Cardiac muscle cell (in vitro differentiated cells and primary cell): Measurements from ENCODE around the gene TLK2. TPM values are rescaled to one million over a fixed set of nuclear protein-coding genes. Genes with fewer than 3 reads are reported as not detected.
A peak's percentile ranks its signal among the peaks of the same experiment; 100 is the strongest.

Source experiments
- DNase-seq, 2 donors: peaks; one replicate each; pipeline versions ENCODE4 v3.0.0 to v3.0.0-alpha.2; 2010 to 2017; ENCODE audit warnings: low read depth in 1 of 2, low spot score in 1 of 2
- H3K27ac ChIP-seq: fragments of 200-600 bp; sonication (generic); 2 replicates; pipeline ENCODE4 v1.5.1; 2016
- H3K27me3 ChIP-seq: fragments of 200-600 bp; sonication (generic); 2 replicates; pipeline ENCODE4 v1.6.0; 2016; ENCODE audit warnings: control low read depth
- H3K36me3 ChIP-seq: fragments of 200-600 bp; sonication (generic); 2 replicates; pipeline ENCODE4 v1.5.1; 2016; ENCODE audit warnings: control low read depth
- H3K4me1 ChIP-seq: fragments of 200-600 bp; sonication (generic); 2 replicates; pipeline ENCODE4 v1.8.1; 2017; ENCODE audit warnings: low read depth, mild to moderate bottlenecking, mixed run types
- H3K4me3 ChIP-seq: fragments of 200-600 bp; sonication (generic); 2 replicates; pipeline ENCODE4 v1.5.1; 2016; ENCODE audit warnings: mild to moderate bottlenecking
- H3K9me3 ChIP-seq: fragments of 200-600 bp; sonication (generic); 2 replicates; pipeline ENCODE4 v1.5.1; 2017; ENCODE audit warnings: low read depth, mild to moderate bottlenecking, control low read depth
- CTCF ChIP-seq: IDR thresholded peaks from 2 replicates; pipeline ENCODE4 v1.5.1; 2012; ENCODE audit warnings: low read depth, mild to moderate bottlenecking, low read length
- polyA plus RNA-seq: library from polyadenylated mRNA; unstranded; fragments of >200 nt; fragmentation: Nextera tagmentation; extraction: Ambion mirVana; gene quantifications from 2 replicates; pipeline ENCODE4 v1.2.1, GENCODE V29; 2016
- total RNA-seq: library from RNA; depleted of rRNA; stranded (reverse); fragments of >200 nt; gene quantifications from 2 replicates; pipeline ENCODE4 v1.2.3, GENCODE V29; 2016

The TLK2 gene
- total and polyA plus RNA-seq, 2 experiments from 2014 or later: 36.8 to 43.1 TPM

DNA sequence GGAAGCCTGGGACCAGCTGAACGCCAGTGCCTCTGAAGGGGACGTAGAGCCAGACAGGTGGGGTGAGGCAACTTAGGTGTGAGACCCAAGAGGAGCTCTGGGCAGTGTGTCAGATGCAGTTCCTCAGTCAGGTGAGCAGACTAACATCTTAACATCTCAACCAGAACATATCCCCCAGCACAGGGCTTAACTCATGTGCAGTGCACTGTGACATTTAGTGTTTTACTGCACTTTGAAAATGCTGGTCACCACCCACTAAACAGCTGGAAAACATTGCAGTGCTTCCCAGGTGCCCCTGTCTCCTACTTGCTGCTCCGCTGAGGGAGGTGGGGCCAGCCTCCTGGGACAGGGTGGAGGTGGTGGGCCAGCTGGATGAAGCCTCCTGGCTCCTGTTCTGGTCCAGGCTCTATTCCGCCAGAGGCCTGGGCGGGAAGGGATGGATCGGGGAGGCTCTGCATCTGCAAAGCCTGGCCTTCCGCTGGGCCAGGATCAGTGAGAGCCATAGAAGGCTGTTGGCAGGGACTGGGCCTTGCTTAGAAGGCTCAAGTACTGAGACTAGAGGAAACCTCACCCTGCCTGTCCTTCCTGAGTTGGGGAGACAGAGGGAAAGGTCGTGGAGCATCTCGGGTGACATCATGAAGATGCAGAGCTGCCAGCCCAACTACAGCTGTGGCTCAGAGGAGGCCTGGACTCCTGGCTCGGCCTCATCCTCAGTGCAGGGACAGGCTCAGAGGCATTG is 141.0 kb downstream of the TLK2 start:
- no peak for TF ChIP-seq CTCF
- H3K36me3 ChIP-seq: peaks cover 4% of the 10 kb centered on the region
- H3K27me3 ChIP-seq: no peaks in the 10 kb centered on the region
- H3K9me3 ChIP-seq: no peaks in the 10 kb centered on the region
- H3K4me1 ChIP-seq: peaks cover 30% of the 10 kb centered on the region
- DNase-seq: no peak
- H3K27ac ChIP-seq: no peak overlapping the region
- no peak overlapping the region for H3K4me3 ChIP-seq

DNA sequence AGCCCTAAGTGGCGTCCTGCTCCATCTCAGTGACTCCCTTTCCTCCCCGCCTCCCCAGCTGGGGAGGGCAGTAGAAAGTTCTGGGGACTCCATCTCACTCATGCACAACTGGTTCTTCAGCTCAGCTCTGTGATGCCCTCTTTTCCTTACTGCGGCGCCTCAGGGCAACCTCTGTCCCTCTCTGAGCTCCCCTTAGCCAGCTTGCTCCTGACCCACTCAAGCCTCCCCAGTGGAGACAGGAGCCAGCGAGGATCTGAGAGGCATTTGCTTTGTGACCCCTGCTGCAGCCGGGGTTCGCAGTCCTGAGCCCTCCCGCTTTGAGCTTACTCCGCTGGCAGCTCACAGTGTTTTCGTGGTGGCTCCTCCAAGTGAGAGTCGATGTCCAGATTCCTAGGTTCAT is 142.6 kb downstream of the TLK2 start:
- Histone ChIP-seq H3K36me3 (peaks cover 4% of the 10 kb centered on the region), H3K4me3 (no peak overlapping the region), H3K4me1 (peaks cover 16% of the 10 kb centered on the region), H3K27ac (no peak overlapping the region), H3K9me3 (no peaks in the 10 kb centered on the region), H3K27me3 (no peaks in the 10 kb centered on the region)
- TF ChIP-seq CTCF: no peak
- DNase-seq: no peak

DNA sequence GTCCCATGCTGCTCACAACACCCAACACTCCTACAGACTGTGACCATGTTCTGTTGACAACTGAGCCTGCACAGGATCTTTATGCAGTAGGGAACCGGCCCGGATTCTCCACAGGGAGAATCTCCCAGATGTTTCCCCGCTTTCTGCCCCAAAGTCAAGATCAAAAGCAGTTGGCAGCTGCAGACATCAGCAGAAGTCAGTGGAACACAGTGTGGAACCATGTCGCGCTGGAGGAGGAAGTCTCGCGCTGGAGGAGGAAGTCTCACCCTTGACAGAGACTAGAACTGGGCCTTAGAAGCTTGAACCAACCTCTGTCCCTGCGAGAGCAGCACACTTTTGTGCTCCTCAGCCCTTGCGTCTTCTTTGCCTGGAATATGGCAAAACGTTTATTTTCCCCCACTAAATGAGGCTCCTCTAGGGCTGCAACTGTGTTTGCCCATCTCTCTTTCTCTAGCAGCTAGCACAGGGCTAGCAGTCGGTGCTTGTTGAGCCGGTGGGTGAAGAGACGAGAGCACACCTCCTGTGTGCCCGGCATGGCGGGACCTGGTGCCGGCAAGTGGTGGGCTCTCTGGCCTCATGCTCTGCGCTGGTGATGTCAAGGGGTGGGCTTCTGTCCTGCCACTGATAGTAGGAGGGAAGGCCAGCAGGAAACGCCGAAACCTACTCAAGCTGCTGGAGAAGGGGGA is 146.7 kb downstream of the TLK2 start:
- Histone ChIP-seq H3K9me3 (no peaks in the 10 kb centered on the region), H3K27me3 (no peaks in the 10 kb centered on the region), H3K4me3 (no peak overlapping the region), H3K4me1 (peaks cover 15% of the 10 kb centered on the region), H3K36me3 (peaks cover 4% of the 10 kb centered on the region), H3K27ac (no peak overlapping the region)
- TF ChIP-seq CTCF: no peak
- DNase-seq: no peak

- TF ChIP-seq CTCF: no peak
- Histone ChIP-seq H3K27me3 (no peaks in the 10 kb centered on the region), H3K36me3 (peaks cover 4% of the 10 kb centered on the region), H3K4me1 (peaks cover 15% of the 10 kb centered on the region), H3K9me3 (no peaks in the 10 kb centered on the region), H3K4me3 (no peak overlapping the region), H3K27ac (no peak overlapping the region)
- DNase-seq: peak in 1 of 2 donors; percentile 58
Observed at GRCh38 chr17:62625870-62626200, 147.2 kb downstream of the TLK2 start.

DNA sequence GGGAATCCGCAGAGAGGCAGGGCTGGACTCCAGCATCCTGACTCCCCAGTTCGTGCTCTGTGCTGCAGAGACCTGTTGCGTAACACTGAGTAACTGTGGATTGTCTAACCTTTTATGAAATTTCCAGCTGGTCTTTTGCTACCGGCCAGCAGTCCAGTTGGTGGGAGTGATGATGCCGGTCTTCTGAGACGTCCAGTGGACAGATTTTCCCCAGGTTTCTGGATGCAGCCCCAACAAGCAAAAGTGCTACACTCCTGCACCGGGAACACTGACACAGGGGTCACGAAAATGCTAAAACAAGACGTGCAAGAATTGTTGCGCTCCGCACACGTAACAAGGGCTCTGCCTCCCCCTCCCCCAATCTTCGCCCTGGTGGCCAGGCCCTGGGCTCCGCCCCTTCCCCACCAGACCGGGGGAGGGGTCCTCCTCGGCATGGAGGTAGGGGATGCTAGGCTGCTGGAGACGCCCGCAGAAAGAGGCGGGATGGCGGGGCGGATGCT is 148.1 kb downstream of the TLK2 start:
- no peaks in the 10 kb centered on the region for H3K9me3 ChIP-seq
- DNase-seq: peak; percentile 63 to 93
- TF ChIP-seq CTCF: no peak
- H3K27me3 ChIP-seq: no peaks in the 10 kb centered on the region
- H3K27ac ChIP-seq: no peak overlapping the region
- peaks cover 4% of the 10 kb centered on the region for H3K36me3 ChIP-seq
- H3K4me3 ChIP-seq: peak overlapping the region; percentile 44
- H3K4me1 ChIP-seq: peaks cover 15% of the 10 kb centered on the region
